ENCODE results near the gene SMAD7. TPM values are rescaled to one million over a fixed set of nuclear protein-coding genes. Genes with fewer than 3 reads are reported as not detected.
A peak's percentile ranks its signal among the peaks of the same experiment; 100 is the strongest.

Gene SMAD7
- total and polyA plus RNA-seq, 2 donors (not counting 1 experiment from before 2014, with no cell fraction given): 6.1 to 16.3 TPM

DNA sequence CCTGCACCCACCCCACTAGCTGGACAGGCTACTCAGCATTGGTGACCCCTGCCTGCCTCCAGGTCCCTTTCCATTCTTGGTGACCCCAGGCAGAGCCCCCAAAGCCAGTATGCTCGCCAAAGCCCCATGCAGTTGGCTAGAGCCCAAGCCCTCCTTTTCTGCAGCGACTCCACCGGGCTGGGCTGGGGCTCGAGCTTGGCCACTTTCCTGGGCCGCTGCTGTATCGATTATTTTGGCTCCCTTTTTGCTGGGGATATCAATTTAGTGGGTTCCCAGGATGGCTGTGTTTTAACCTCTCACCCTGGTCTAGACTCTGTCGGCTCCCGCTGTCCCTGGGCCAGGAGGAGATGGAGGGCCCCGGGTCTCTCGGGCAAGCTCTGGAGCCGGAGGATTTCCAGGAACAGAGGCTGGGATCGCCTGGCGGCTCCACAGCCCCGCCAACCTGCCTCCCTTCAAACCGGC lies 76.0 kb downstream of the SMAD7 start:
- TF ChIP-seq, protein P1, sequence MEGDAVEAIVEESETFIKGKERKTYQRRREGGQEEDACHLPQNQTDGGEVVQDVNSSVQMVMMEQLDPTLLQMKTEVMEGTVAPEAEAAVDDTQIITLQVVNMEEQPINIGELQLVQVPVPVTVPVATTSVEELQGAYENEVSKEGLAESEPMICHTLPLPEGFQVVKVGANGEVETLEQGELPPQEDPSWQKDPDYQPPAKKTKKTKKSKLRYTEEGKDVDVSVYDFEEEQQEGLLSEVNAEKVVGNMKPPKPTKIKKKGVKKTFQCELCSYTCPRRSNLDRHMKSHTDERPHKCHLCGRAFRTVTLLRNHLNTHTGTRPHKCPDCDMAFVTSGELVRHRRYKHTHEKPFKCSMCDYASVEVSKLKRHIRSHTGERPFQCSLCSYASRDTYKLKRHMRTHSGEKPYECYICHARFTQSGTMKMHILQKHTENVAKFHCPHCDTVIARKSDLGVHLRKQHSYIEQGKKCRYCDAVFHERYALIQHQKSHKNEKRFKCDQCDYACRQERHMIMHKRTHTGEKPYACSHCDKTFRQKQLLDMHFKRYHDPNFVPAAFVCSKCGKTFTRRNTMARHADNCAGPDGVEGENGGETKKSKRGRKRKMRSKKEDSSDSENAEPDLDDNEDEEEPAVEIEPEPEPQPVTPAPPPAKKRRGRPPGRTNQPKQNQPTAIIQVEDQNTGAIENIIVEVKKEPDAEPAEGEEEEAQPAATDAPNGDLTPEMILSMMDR (conservative IDR thresholded peaks at IDR 0.05 in 1 of 2, IDR thresholded peaks at IDR 0.05 in 1 of 2; ENCODE audit: low read depth in 1 of 2, low read length in 2 of 2): no peak
- TF ChIP-seq EZH2 (IDR thresholded peaks at IDR 0.05; ENCODE audit: low read length, missing control alignments): no peak
- no peaks in the 10 kb centered on the region for H4K20me1 ChIP-seq (ENCODE audit: control insufficient read depth, extremely low read depth, insufficient read depth, low read length)
- no peak for DNase-seq (ENCODE audit: low read depth in 2 of 2)
- H3K27me3 ChIP-seq (ENCODE audit: control insufficient read depth, insufficient read depth, low read length): no peaks in the 10 kb centered on the region
- H3K36me3 ChIP-seq (ENCODE audit: control insufficient read depth, insufficient read depth, low read length): no peaks in the 10 kb centered on the region
- no peaks in the 10 kb centered on the region for H3K79me2 ChIP-seq (ENCODE audit: control insufficient read depth, insufficient read depth, low read length)
- H3K9ac ChIP-seq (ENCODE audit: insufficient read depth, low read length): no peak overlapping the region
- H3K4me1 ChIP-seq (ENCODE audit: control insufficient read depth, extremely low read depth, insufficient read depth, low read length): peaks cover 6% of the 10 kb centered on the region
- H3K9me3 ChIP-seq (ENCODE audit: control insufficient read depth, insufficient read depth, low read depth, low read length): no peaks in the 10 kb centered on the region
- no peak overlapping the region for H3K4me3 ChIP-seq (replicated peaks in 1 of 4; ENCODE audit: control extremely low read depth in 1 of 4, insufficient read depth in 1 of 4, low read depth in 3 of 4, low read length in 4 of 4)
- no peak overlapping the region for H3K27ac ChIP-seq (ENCODE audit: insufficient read depth, low read length)
- H2AFZ ChIP-seq (ENCODE audit: low read length): no peak overlapping the region
- H3K4me2 ChIP-seq (ENCODE audit: extremely low read depth, insufficient read depth, low read length): no peak overlapping the region

GRCh38 chr18:48874233-48874632 lies 76.5 kb downstream of the SMAD7 start:
- no peaks in the 10 kb centered on the region for H3K79me2 ChIP-seq (ENCODE audit: control insufficient read depth, insufficient read depth, low read length)
- H3K9me3 ChIP-seq (ENCODE audit: control insufficient read depth, insufficient read depth, low read depth, low read length): no peaks in the 10 kb centered on the region
- TF ChIP-seq, protein P1 (conservative IDR thresholded peaks at IDR 0.05 in 1 of 2, IDR thresholded peaks at IDR 0.05 in 1 of 2; ENCODE audit: low read depth in 1 of 2, low read length in 2 of 2): no peak
- no peak for TF ChIP-seq EZH2 (IDR thresholded peaks at IDR 0.05; ENCODE audit: low read length, missing control alignments)
- H3K36me3 ChIP-seq (ENCODE audit: control insufficient read depth, insufficient read depth, low read length): no peaks in the 10 kb centered on the region
- H3K27me3 ChIP-seq (ENCODE audit: control insufficient read depth, insufficient read depth, low read length): no peaks in the 10 kb centered on the region
- no peak overlapping the region for H3K4me2 ChIP-seq (ENCODE audit: extremely low read depth, insufficient read depth, low read length)
- H3K4me3 ChIP-seq (replicated peaks in 1 of 4; ENCODE audit: control extremely low read depth in 1 of 4, insufficient read depth in 1 of 4, low read depth in 3 of 4, low read length in 4 of 4): no peak overlapping the region
- H3K9ac ChIP-seq (ENCODE audit: insufficient read depth, low read length): no peak overlapping the region
- DNase-seq (ENCODE audit: low read depth in 2 of 2): no peak
- no peaks in the 10 kb centered on the region for H4K20me1 ChIP-seq (ENCODE audit: control insufficient read depth, extremely low read depth, insufficient read depth, low read length)
- peaks cover 6% of the 10 kb centered on the region for H3K4me1 ChIP-seq (ENCODE audit: control insufficient read depth, extremely low read depth, insufficient read depth, low read length)
- no peak overlapping the region for H2AFZ ChIP-seq (ENCODE audit: low read length)
- H3K27ac ChIP-seq (ENCODE audit: insufficient read depth, low read length): no peak overlapping the region

DNA sequence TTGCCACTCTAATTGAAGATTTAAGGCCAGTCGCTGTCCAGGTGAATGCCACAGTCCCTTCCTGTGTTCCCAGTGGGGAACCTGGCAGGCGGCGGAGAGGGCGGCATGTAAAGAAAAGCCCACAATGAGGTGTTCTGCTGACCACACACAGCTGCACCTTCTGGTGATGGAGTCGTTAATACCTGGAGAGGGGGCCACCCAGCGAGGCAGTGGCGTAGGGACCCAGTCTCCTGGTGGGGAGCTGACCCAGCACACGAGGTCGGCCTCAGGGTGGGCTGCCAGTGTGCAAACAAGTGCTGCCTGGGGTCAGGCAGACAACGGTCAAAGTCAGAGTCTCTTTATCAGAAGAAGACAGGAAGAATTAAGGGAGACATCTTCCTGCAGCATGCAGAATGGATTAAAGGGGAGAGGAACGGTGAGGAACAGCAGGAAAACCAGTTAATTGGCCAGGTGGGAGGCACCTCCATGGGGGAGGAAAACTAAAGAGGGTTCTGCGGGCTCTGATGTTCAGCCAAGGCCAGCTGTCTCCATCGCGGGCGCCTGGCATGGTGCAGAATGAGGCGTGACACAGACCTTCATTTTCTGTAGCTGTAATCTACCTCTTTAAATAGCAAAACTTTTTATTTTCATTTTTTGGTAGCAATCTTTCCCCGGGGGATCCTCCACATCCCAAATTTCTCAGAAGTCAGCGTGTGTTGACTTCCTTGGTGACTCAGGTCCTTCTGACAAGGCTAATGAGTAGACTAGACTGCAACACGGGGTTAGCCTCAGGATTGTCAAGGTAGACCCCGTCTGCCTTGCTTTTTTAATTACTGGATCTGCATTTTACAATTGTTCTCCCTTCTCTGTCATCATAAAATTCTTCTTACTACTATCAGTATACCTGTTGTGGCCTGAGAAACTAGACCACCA lies 78.3 kb downstream of the SMAD7 start:
- Histone ChIP-seq H3K4me2 (ENCODE audit: extremely low read depth, insufficient read depth, low read length) (peak overlapping the region; percentile 75), H2AFZ (ENCODE audit: low read length) (no peak overlapping the region), H4K20me1 (ENCODE audit: control insufficient read depth, extremely low read depth, insufficient read depth, low read length) (no peaks in the 10 kb centered on the region), H3K27me3 (ENCODE audit: control insufficient read depth, insufficient read depth, low read length) (no peaks in the 10 kb centered on the region), H3K36me3 (ENCODE audit: control insufficient read depth, insufficient read depth, low read length) (no peaks in the 10 kb centered on the region), H3K27ac (ENCODE audit: insufficient read depth, low read length) (no peak overlapping the region), H3K9ac (ENCODE audit: insufficient read depth, low read length) (no peak overlapping the region), H3K4me3 (replicated peaks in 1 of 4; ENCODE audit: control extremely low read depth in 1 of 4, insufficient read depth in 1 of 4, low read depth in 3 of 4, low read length in 4 of 4) (no peak overlapping the region), H3K4me1 (ENCODE audit: control insufficient read depth, extremely low read depth, insufficient read depth, low read length) (peaks cover 6% of the 10 kb centered on the region), H3K79me2 (ENCODE audit: control insufficient read depth, insufficient read depth, low read length) (no peaks in the 10 kb centered on the region), H3K9me3 (ENCODE audit: control insufficient read depth, insufficient read depth, low read depth, low read length) (no peaks in the 10 kb centered on the region)
- TF ChIP-seq, protein P1 (conservative IDR thresholded peaks at IDR 0.05 in 1 of 2, IDR thresholded peaks at IDR 0.05 in 1 of 2; ENCODE audit: low read depth in 1 of 2, low read length in 2 of 2): no peak
- no peak for TF ChIP-seq EZH2 (IDR thresholded peaks at IDR 0.05; ENCODE audit: low read length, missing control alignments)
- peak in 1 of 2 donors; percentile 72 for DNase-seq (ENCODE audit: low read depth in 2 of 2)

Measured in fibroblast of lung (primary cell).